GM19324 (cell line): Measurements from ENCODE around the gene VPS51.

ENCODE experiments used
- ATAC-seq: cut with Tn5 transposase; IDR thresholded peaks from one replicate; pipeline ENCODE4 v1.9.1; 2021; ENCODE audit warnings: mild to moderate bottlenecking, moderate library complexity; ENCODE audit not compliant: unreplicated experiment, low FRiP score

The VPS51 gene

GRCh38 chr11:65095974-65096806 is at the start of gene VPS51:
VPS51 (plus strand) TSS chr11:65096214; CDS start chr11:65096251, 37 bp downstream.
- ATAC-seq: peak; percentile 86

GRCh38 chr11:65047581-65048422 is 48.2 kb upstream of the VPS51 start:
- ATAC-seq: no peak

- no peak for ATAC-seq
Observed at GRCh38 chr11:65051398-65051858, 44.6 kb upstream of the VPS51 start.

- ATAC-seq: no peak
Observed at GRCh38 chr11:65053827-65054508, 42.0 kb upstream of the VPS51 start.

GRCh38 chr11:65055538-65055937 is 40.5 kb upstream of the VPS51 start:
- no peak for ATAC-seq

GRCh38 chr11:65056999-65057398 is 39.0 kb upstream of the VPS51 start:
- no peak for ATAC-seq

- no peak for ATAC-seq
Observed at GRCh38 chr11:65057526-65057925, 38.5 kb upstream of the VPS51 start.

- no peak for ATAC-seq
Observed at GRCh38 chr11:65058012-65058411, 38.0 kb upstream of the VPS51 start.

- no peak for ATAC-seq
Observed at GRCh38 chr11:65058419-65059054, 37.5 kb upstream of the VPS51 start, which contains the start of gene NAALADL1. NAALADL1 (minus strand) TSS chr11:65058553; CDS start chr11:65058521, 32 bp downstream.

- no peak for ATAC-seq
Observed at GRCh38 chr11:65059523-65059922, 36.5 kb upstream of the VPS51 start.

- ATAC-seq: no peak
Observed at GRCh38 chr11:65059959-65060824, 35.8 kb upstream of the VPS51 start.

GRCh38 chr11:65060913-65061408 is 35.1 kb upstream of the VPS51 start:
- ATAC-seq: no peak

GRCh38 chr11:65063532-65063931 is 32.5 kb upstream of the VPS51 start:
- ATAC-seq: no peak

GRCh38 chr11:65064847-65065240 is 31.2 kb upstream of the VPS51 start:
- no peak for ATAC-seq

- ATAC-seq: no peak
Observed at GRCh38 chr11:65065851-65066250, 30.2 kb upstream of the VPS51 start.

GRCh38 chr11:65066315-65066714 is 29.7 kb upstream of the VPS51 start:
- no peak for ATAC-seq

- no peak for ATAC-seq
Observed at GRCh38 chr11:65066805-65067291, 29.2 kb upstream of the VPS51 start.

GRCh38 chr11:65067446-65067845 is 28.6 kb upstream of the VPS51 start:
- no peak for ATAC-seq

GRCh38 chr11:65069217-65069616 is 26.8 kb upstream of the VPS51 start:
- no peak for ATAC-seq
